Uterus (tissue), 4 donors: Measurements from ENCODE around the gene SEC24D. TPM values are rescaled to one million over a fixed set of nuclear protein-coding genes. Genes with fewer than 3 reads are reported as not detected.

Experiments used
- DNase-seq, 2 donors: peaks; one replicate each; pipeline ENCODE4 v3.0.0-alpha.2; 2019 to 2020
- H3K27ac ChIP-seq, 2 donors: fragments of 200-600 bp; sonication (generic); 1 replicate in 1 of 2; 2 replicates in 1 of 2; pipeline ENCODE4 v1.5.1; 2016 to 2018
- H3K27me3 ChIP-seq, 2 donors: fragments of 200-600 bp; sonication (generic); one replicate each; pipeline ENCODE4 v1.5.1; 2018 to 2019; ENCODE audit warnings: control low read depth in 1 of 2
- H3K36me3 ChIP-seq, 2 donors: fragments of 200-600 bp; sonication (generic); one replicate each; pipeline ENCODE4 v1.5.1; 2019; ENCODE audit warnings: control low read depth in 1 of 2
- H3K4me1 ChIP-seq, 2 donors: fragments of 200-600 bp; sonication (generic); one replicate each; pipeline ENCODE4 v1.5.1; 2018 to 2019; ENCODE audit warnings: control low read depth in 1 of 2
- H3K4me3 ChIP-seq, 2 donors: fragments of 200-600 bp; sonication (generic); 1 replicate in 1 of 2; 2 replicates in 1 of 2; pipeline ENCODE4 v1.5.1; 2018 to 2019; ENCODE audit warnings: mild to moderate bottlenecking in 1 of 2
- H3K9me3 ChIP-seq, 2 donors: fragments of 200-600 bp; sonication (generic); one replicate each; pipeline ENCODE4 v1.5.1; 2019; ENCODE audit warnings: control low read depth in 1 of 2
- CTCF ChIP-seq, 4 experiments: fragments of 200-600 bp in 2 of 4; fragments of 450-650 bp in 2 of 4; sonication (generic) in 2 of 4; IDR thresholded peaks; one replicate each; pipeline ENCODE4 v1.5.1; 2016 to 2019; ENCODE audit warnings: antibody characterized with exemption in 4 of 4, mild to moderate bottlenecking in 2 of 4, moderate library complexity in 1 of 4
- POLR2A ChIP-seq, 2 donors: fragments of 450-650 bp; IDR thresholded peaks; one replicate each; pipeline ENCODE4 v1.6.1; 2016; ENCODE audit warnings: antibody characterized with exemption in 2 of 2, mild to moderate bottlenecking in 1 of 2, moderate library complexity in 1 of 2
- intact Hi-C: fragments of 100-400 bp; cut with DNase I; formaldehyde crosslinking; loops from one replicate; pipeline ENCODE4 v1.15.1; 2023; ENCODE audit warnings: low total_unique reads
- total RNA-seq, 4 donors: library from RNA; depleted of rRNA in 3 of 4; stranded (reverse); fragments of >200 nt in 3 of 4; gene quantifications; one replicate each; pipeline versions ENCODE4 v1.1.0 to v1.2.4, GENCODE V29; 2014 to 2023
- donor health status: DM: yes; HTN: yes; CAD: no.

The SEC24D gene
- total RNA-seq, 4 donors from 2014 or later, result 26.1 to 107 (median 61.0) TPM

GRCh38 chr4:118817178-118817930, 18.6 kb downstream of the SEC24D start:
- Histone ChIP-seq H3K36me3 (no peaks in the 10 kb centered on the region), H3K4me3 (no peak overlapping the region), H3K4me1 (no peaks in the 10 kb centered on the region), H3K27me3 (no peaks in the 10 kb centered on the region), H3K9me3 (no peaks in the 10 kb centered on the region), H3K27ac (no peak overlapping the region)
- intact Hi-C loops, result no loop called here
- no peak for DNase-seq
- TF ChIP-seq POLR2A (IDR thresholded peaks at IDR 0.05) (no peak), CTCF (IDR thresholded peaks at IDR 0.05) (no peak)

- no peak for DNase-seq
- no peak overlapping the region for H3K4me3 ChIP-seq
- H3K9me3 ChIP-seq, result no peaks in the 10 kb centered on the region
- intact Hi-C loops, result no loop called here
- H3K27me3 ChIP-seq, result no peaks in the 10 kb centered on the region
- TF ChIP-seq CTCF (IDR thresholded peaks at IDR 0.05) (no peak), POLR2A (IDR thresholded peaks at IDR 0.05) (no peak)
- H3K36me3 ChIP-seq, result no peaks in the 10 kb centered on the region
- H3K27ac ChIP-seq, result no peak overlapping the region
- no peaks in the 10 kb centered on the region for H3K4me1 ChIP-seq
Measured at GRCh38 chr4:118816538-118817177, 19.3 kb downstream of the SEC24D start.

GRCh38 chr4:118814891-118815290, 21.0 kb downstream of the SEC24D start:
- H3K4me1 ChIP-seq, result no peaks in the 10 kb centered on the region
- DNase-seq, result no peak
- no peaks in the 10 kb centered on the region for H3K9me3 ChIP-seq
- no peaks in the 10 kb centered on the region for H3K27me3 ChIP-seq
- H3K36me3 ChIP-seq, result no peaks in the 10 kb centered on the region
- no peak overlapping the region for H3K27ac ChIP-seq
- H3K4me3 ChIP-seq, result no peak overlapping the region
- TF ChIP-seq CTCF (IDR thresholded peaks at IDR 0.05) (no peak), POLR2A (IDR thresholded peaks at IDR 0.05) (no peak)
- intact Hi-C loops, result no loop called here

GRCh38 chr4:118814058-118814457, 21.9 kb downstream of the SEC24D start:
- H3K4me3 ChIP-seq, result no peak overlapping the region
- TF ChIP-seq CTCF (IDR thresholded peaks at IDR 0.05) (no peak), POLR2A (IDR thresholded peaks at IDR 0.05) (no peak)
- DNase-seq, result no peak

GRCh38 chr4:118813561-118813960, 22.4 kb downstream of the SEC24D start:
- H3K4me3 ChIP-seq, result no peak overlapping the region
- TF ChIP-seq CTCF (IDR thresholded peaks at IDR 0.05), result no peak
- TF ChIP-seq POLR2A (IDR thresholded peaks at IDR 0.05), result no peak
- no peaks in the 10 kb centered on the region for H3K9me3 ChIP-seq
- no peak for DNase-seq
- H3K27me3 ChIP-seq, result no peaks in the 10 kb centered on the region
- no peak overlapping the region for H3K27ac ChIP-seq
- no peaks in the 10 kb centered on the region for H3K4me1 ChIP-seq
- H3K36me3 ChIP-seq, result no peaks in the 10 kb centered on the region
- intact Hi-C loops, result no loop called here

More at GRCh38 chr4:118814058-118814457, 21.9 kb downstream of the SEC24D start:
- Histone ChIP-seq H3K27ac (no peak overlapping the region), H3K9me3 (no peaks in the 10 kb centered on the region), H3K36me3 (no peaks in the 10 kb centered on the region), H3K27me3 (no peaks in the 10 kb centered on the region), H3K4me1 (no peaks in the 10 kb centered on the region)
- intact Hi-C loops, result no loop called here
